Hematopoietic multipotent progenitor cell (in vitro differentiated cells): ENCODE measurements around the gene RPF1. TPM values are rescaled to one million over a fixed set of nuclear protein-coding genes. Genes with fewer than 3 reads are reported as not detected.

Experiments
- DNase-seq, 3 donors: peaks; one replicate each; pipeline ENCODE4 v3.0.0-alpha.2; 2011 to 2015; ENCODE audit warnings: low read depth in 2 of 3, low spot score in 2 of 3
- total RNA-seq: library from RNA; depleted of rRNA; stranded (reverse); fragments of >200 nt; gene quantifications from one replicate; pipeline ENCODE4 v1.2.3, GENCODE V29; 2012

RPF1 gene
- total RNA-seq, 1 donor, result 12.7 TPM

DNA sequence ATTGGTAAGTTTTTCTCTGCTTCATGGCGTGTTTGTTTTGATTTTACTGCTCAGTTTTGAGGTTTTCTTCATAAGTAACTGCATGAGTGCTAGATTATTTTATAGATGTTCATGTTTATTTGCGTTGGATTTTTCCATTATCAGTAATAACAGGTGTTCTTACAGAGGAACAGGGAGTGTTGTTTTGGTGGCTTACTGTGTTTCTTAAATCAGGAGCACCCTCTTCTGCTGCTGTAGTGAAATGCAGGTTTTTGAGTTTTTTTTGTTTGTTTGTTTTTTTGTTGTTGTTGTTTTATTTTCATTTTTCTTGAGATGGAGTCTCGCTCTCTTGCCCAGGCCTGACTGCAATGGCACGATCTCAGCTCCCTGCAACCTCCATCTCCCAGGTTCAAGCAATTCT, 62.6 kb downstream of the RPF1 start:
- peak in 2 of 3 donors; percentile 10 to 14 for DNase-seq

Other genes starting within 250 kb of the RPF1 start
- gene SAMD13, start 177.6 kb upstream of the RPF1 start, total RNA-seq, result 5.7 TPM
- gene DNASE2B, start 80.8 kb upstream of the RPF1 start, total RNA-seq, result not detected
- gene SPATA1, start 27.1 kb downstream of the RPF1 start, total RNA-seq, result 2.2 TPM
- 13.7 TPM for gene GNG5, start 27.3 kb downstream of the RPF1 start, total RNA-seq
- 7.0 TPM for gene CTBS, start 95.2 kb downstream of the RPF1 start, total RNA-seq
- 4.8 TPM for gene SSX2IP, start 211.2 kb downstream of the RPF1 start, total RNA-seq